Activated CD4-positive, alpha-beta memory T cell treated with anti-CD3 and anti-CD28 coated beads for 36 hours (primary cell): ENCODE measurements around the gene BCAN. TPM values are rescaled to one million over a fixed set of nuclear protein-coding genes. Genes with fewer than 3 reads are reported as not detected.
"Not testable (repeated sequence)": the region's sequence is repeated elsewhere in the genome, so short reads cannot be mapped to it uniquely, and the experiment has no call there.

Experiments
- CTCF ChIA-PET: fragments of 350-600 bp; sonication (Branson Sonifier 250); formaldehyde crosslinking; loops from one replicate; lab custom pipeline; 2021; ENCODE audit warnings: antibody characterized with exemption, inconsistent platforms; lab: Charles Lee
- POLR2A ChIA-PET: fragments of 350-600 bp; sonication (Branson Sonifier 250); formaldehyde crosslinking; loops from one replicate; lab custom pipeline; 2021; ENCODE audit warnings: antibody characterized with exemption; lab: Charles Lee
- DNase-seq: peaks from one replicate; pipeline ENCODE4 v3.0.0-alpha.2; 2020
- H3K27ac Mint-ChIP-seq: one replicate; pipeline ENCODE4 v1.8.0; 2021; ENCODE audit warnings: mixed read lengths
- H3K27me3 Mint-ChIP-seq: one replicate; pipeline ENCODE4 v1.8.0; 2021; ENCODE audit warnings: mixed read lengths
- H3K36me3 Mint-ChIP-seq: one replicate; pipeline ENCODE4 v1.8.0; 2021; ENCODE audit warnings: mixed read lengths
- H3K4me1 Mint-ChIP-seq: one replicate; pipeline ENCODE4 v1.8.0; 2021; ENCODE audit warnings: low read depth, mixed read lengths
- H3K4me3 Mint-ChIP-seq: one replicate; pipeline ENCODE4 v1.8.0; 2021; ENCODE audit warnings: mild to moderate bottlenecking, mixed read lengths
- H3K9me3 Mint-ChIP-seq: one replicate; pipeline ENCODE4 v1.8.0; 2021; ENCODE audit warnings: mixed read lengths
- intact Hi-C: fragments of 100-400 bp; cut with micrococcal nuclease; formaldehyde crosslinking; loops from one replicate; pipeline ENCODE4 v1.15.1; 2023
- total RNA-seq, 2 experiments: library from RNA; stranded (reverse); gene quantifications; one replicate each; pipeline ENCODE4 v1.2.3, GENCODE V29; 2021

Gene BCAN
- total RNA-seq, 2 experiments from 2014 or later = not detected

GRCh38 chr1:156599811-156600210, 42.1 kb upstream of the BCAN start:
- peak overlapping the region; percentile 94 for H3K4me3 Mint-ChIP-seq
- ChIA-PET CTCF (interaction anchor here (1.0 to 2.4 kb wide), 6 partner anchors 9 to 214 kb away, joined by 3 to 14 read pairs (median 3); partner anchors contain the start of gene CRABP2), POLR2A (interaction anchor here (2.2 kb wide), 1 partner anchor 8 kb away, joined by 19 read pairs; the partner anchor contains the start of gene NAXE)
- H3K9me3 Mint-ChIP-seq = no peaks in the 10 kb centered on the region
- DNase-seq = no peak
- H3K27ac Mint-ChIP-seq = peak overlapping the region; percentile 95
- peaks cover 38% of the 10 kb centered on the region for H3K4me1 Mint-ChIP-seq
- intact Hi-C loops = loop anchor here (2.0 to 5.0 kb wide), 2 partner anchors 98 to 143 kb away; partner anchors contain the start of gene MEF2D
- peaks cover 21% of the 10 kb centered on the region for H3K36me3 Mint-ChIP-seq
- H3K27me3 Mint-ChIP-seq = no peaks in the 10 kb centered on the region

GRCh38 chr1:156600733-156601121, 41.2 kb upstream of the BCAN start:
- no peaks in the 10 kb centered on the region for H3K27me3 Mint-ChIP-seq
- peaks cover 38% of the 10 kb centered on the region for H3K4me1 Mint-ChIP-seq
- peak overlapping the region; percentile 94 for H3K4me3 Mint-ChIP-seq
- POLR2A ChIA-PET = interaction anchor here (2.2 kb wide), 1 partner anchor 9 kb away, joined by 19 read pairs; the partner anchor contains the start of gene NAXE
- H3K27ac Mint-ChIP-seq = peak overlapping the region; percentile 95
- H3K9me3 Mint-ChIP-seq = no peaks in the 10 kb centered on the region
- CTCF ChIA-PET = interaction anchor here (0.6 to 2.2 kb wide), 10 partner anchors 8 to 125 kb away, joined by 3 to 14 read pairs (median 4); partner anchors contain the start of genes CRABP2, MEF2D and NAXE
- intact Hi-C loops = loop anchor here (1.0 to 5.0 kb wide), 3 partner anchors 9 to 144 kb away; partner anchors contain the start of genes MEF2D and NAXE
- no peak for DNase-seq
- peaks cover 19% of the 10 kb centered on the region for H3K36me3 Mint-ChIP-seq

GRCh38 chr1:156601122-156601830, 40.6 kb upstream of the BCAN start, which contains the start of gene GPATCH4:
TSS of gene GPATCH4 (minus strand) at chr1:156601479.
- intact Hi-C loops = loop anchor here (1.0 to 5.0 kb wide), 3 partner anchors 10 to 144 kb away; partner anchors contain the start of genes MEF2D and NAXE
- DNase-seq = peak; percentile 88
- Mint-ChIP-seq H3K36me3 (peaks cover 19% of the 10 kb centered on the region), H3K4me3 (peak within 1 kb of the TSS; percentile 94), H3K27me3 (no peaks in the 10 kb centered on the region), H3K9me3 (no peaks in the 10 kb centered on the region), H3K27ac (peak within 1 kb of the TSS; percentile 95), H3K4me1 (peaks cover 38% of the 10 kb centered on the region)
- ChIA-PET POLR2A (interaction anchor here (0.6 to 2.2 kb wide), 5 partner anchors 9 to 144 kb away, joined by 3 to 19 read pairs (median 4); partner anchors contain the start of gene NAXE), CTCF (interaction anchor here (0.6 to 2.2 kb wide), 15 partner anchors 7 to 266 kb away, joined by 3 to 14 read pairs (median 3); partner anchors contain the start of genes CRABP2, MEF2D and NAXE)

- Mint-ChIP-seq H3K4me1 (peaks cover 38% of the 10 kb centered on the region), H3K27ac (peak overlapping the region; percentile 95), H3K27me3 (no peaks in the 10 kb centered on the region), H3K4me3 (peak overlapping the region; percentile 94), H3K36me3 (peaks cover 18% of the 10 kb centered on the region), H3K9me3 (no peaks in the 10 kb centered on the region)
- CTCF ChIA-PET = interaction anchor here (0.6 to 2.0 kb wide), 7 partner anchors 9 to 267 kb away, joined by 3 to 10 read pairs (median 3); partner anchors contain the start of gene MEF2D
- POLR2A ChIA-PET = interaction anchor here (0.6 to 2.2 kb wide), 5 partner anchors 10 to 145 kb away, joined by 3 to 19 read pairs (median 4); partner anchors contain the start of gene NAXE
- intact Hi-C loops = loop anchor here (1.0 to 5.0 kb wide), 3 partner anchors 11 to 145 kb away; partner anchors contain the start of genes MEF2D and NAXE
- no peak for DNase-seq
These were observed 40.0 kb upstream of the BCAN start for GRCh38 chr1:156601892-156602291.

- Mint-ChIP-seq H3K27ac (no peak overlapping the region), H3K4me3 (peak overlapping the region; percentile 45), H3K36me3 (peaks cover 14% of the 10 kb centered on the region), H3K9me3 (no peaks in the 10 kb centered on the region), H3K27me3 (no peaks in the 10 kb centered on the region), H3K4me1 (peaks cover 38% of the 10 kb centered on the region)
- ChIA-PET POLR2A (interaction anchor here (1.0 kb wide), 1 partner anchor 11 kb away, joined by 3 read pairs; the partner anchor contains the start of gene NAXE), CTCF (interaction anchor here (1.0 to 4.8 kb wide), 6 partner anchors 9 to 217 kb away, joined by 3 to 23 read pairs (median 6); partner anchors contain the start of gene MEF2D)
- DNase-seq = no peak
- intact Hi-C loops = loop anchor here (5.0 kb wide), 1 partner anchor 100 kb away; the partner anchor contains the start of gene MEF2D
These were observed 39.3 kb upstream of the BCAN start for GRCh38 chr1:156602557-156602993.

GRCh38 chr1:156607344-156607743, 34.6 kb upstream of the BCAN start:
- DNase-seq, H3K36me3 Mint-ChIP-seq, POLR2A ChIA-PET, H3K9me3 Mint-ChIP-seq, CTCF ChIA-PET, H3K4me3 Mint-ChIP-seq, H3K27ac Mint-ChIP-seq, intact Hi-C loops, H3K27me3 Mint-ChIP-seq: not testable (repeated sequence)
- peaks cover 11% of the 10 kb centered on the region for H3K4me1 Mint-ChIP-seq

GRCh38 chr1:156608036-156608674, 33.8 kb upstream of the BCAN start:
- intact Hi-C loops = loop anchor here (1.0 kb wide), 4 partner anchors 24 to 223 kb away; no protein-coding TSS in a partner anchor
- peaks cover 3% of the 10 kb centered on the region for H3K4me1 Mint-ChIP-seq
- ChIA-PET POLR2A (no interaction called here), CTCF (interaction anchor here (0.6 to 1.8 kb wide), 27 partner anchors 7 to 272 kb away, joined by 3 to 78 read pairs (median 4); partner anchors contain the start of genes NAXE and TTC24)
- peak; percentile 66 for DNase-seq
- no peaks in the 10 kb centered on the region for H3K9me3 Mint-ChIP-seq
- no peaks in the 10 kb centered on the region for H3K36me3 Mint-ChIP-seq
- no peak overlapping the region for H3K4me3 Mint-ChIP-seq
- peaks cover 9% of the 10 kb centered on the region for H3K27me3 Mint-ChIP-seq
- no peak overlapping the region for H3K27ac Mint-ChIP-seq

- Mint-ChIP-seq H3K9me3 (no peaks in the 10 kb centered on the region), H3K4me3 (no peak overlapping the region), H3K27ac (no peak overlapping the region), H3K27me3 (peaks cover 9% of the 10 kb centered on the region), H3K4me1 (peaks cover 2% of the 10 kb centered on the region), H3K36me3 (no peaks in the 10 kb centered on the region)
- CTCF ChIA-PET = interaction anchor here (0.6 to 1.8 kb wide), 24 partner anchors 8 to 230 kb away, joined by 3 to 78 read pairs (median 4); partner anchors contain the start of genes NAXE and TTC24
- DNase-seq = peak; percentile 71
- POLR2A ChIA-PET = no interaction called here
- intact Hi-C loops = loop anchor here (1.0 kb wide), 5 partner anchors 15 to 224 kb away; no protein-coding TSS in a partner anchor
These were observed 32.9 kb upstream of the BCAN start for GRCh38 chr1:156608981-156609380.

GRCh38 chr1:156610072-156610471, 31.8 kb upstream of the BCAN start:
- H3K4me3 Mint-ChIP-seq, H3K27me3 Mint-ChIP-seq, POLR2A ChIA-PET, H3K4me1 Mint-ChIP-seq, DNase-seq, H3K36me3 Mint-ChIP-seq, intact Hi-C loops, H3K27ac Mint-ChIP-seq, H3K9me3 Mint-ChIP-seq: not testable (repeated sequence)
- CTCF ChIA-PET = interaction anchor here (0.7 kb wide), 1 partner anchor 29 kb away, joined by 4 read pairs; no protein-coding TSS in a partner anchor

- H3K4me3 Mint-ChIP-seq = no peak overlapping the region
- H3K4me1 Mint-ChIP-seq = peaks cover 2% of the 10 kb centered on the region
- intact Hi-C loops = no loop called here
- no peaks in the 10 kb centered on the region for H3K9me3 Mint-ChIP-seq
- H3K27ac Mint-ChIP-seq = no peak overlapping the region
- ChIA-PET CTCF (interaction anchor here (0.9 to 4.9 kb wide), 11 partner anchors 12 to 227 kb away, joined by 3 to 32 read pairs (median 6); no protein-coding TSS in a partner anchor), POLR2A (interaction anchor here (0.6 kb wide), 1 partner anchor 236 kb away, joined by 4 read pairs; no protein-coding TSS in a partner anchor)
- no peak for DNase-seq
- H3K27me3 Mint-ChIP-seq = peaks cover 20% of the 10 kb centered on the region
- H3K36me3 Mint-ChIP-seq = no peaks in the 10 kb centered on the region
These were observed 29.3 kb upstream of the BCAN start for GRCh38 chr1:156612666-156613065.

GRCh38 chr1:156615946-156616345, 26.0 kb upstream of the BCAN start:
- no peaks in the 10 kb centered on the region for H3K4me1 Mint-ChIP-seq
- H3K36me3 Mint-ChIP-seq = no peaks in the 10 kb centered on the region
- intact Hi-C loops = no loop called here
- ChIA-PET POLR2A (no interaction called here), CTCF (no interaction called here)
- H3K27ac Mint-ChIP-seq = no peak overlapping the region
- H3K9me3 Mint-ChIP-seq = no peaks in the 10 kb centered on the region
- H3K27me3 Mint-ChIP-seq = peaks cover 36% of the 10 kb centered on the region
- no peak overlapping the region for H3K4me3 Mint-ChIP-seq
- no peak for DNase-seq
